Neuron (in vitro differentiated cells): ENCODE measurements around the gene ELN.

Experiments used
- H2AFZ ChIP-seq: one replicate; pipeline ENCODE4 v1.6.1; 2013; ENCODE audit warnings: low read depth, mild to moderate bottlenecking, inconsistent platforms, low read length, moderate library complexity
- H3K27me3 ChIP-seq: one replicate; pipeline ENCODE4 v1.6.1; 2013; ENCODE audit warnings: low read length; ENCODE audit not compliant: insufficient read depth
- H3K36me3 ChIP-seq: one replicate; pipeline ENCODE4 v1.6.1; 2013; ENCODE audit warnings: low read length; ENCODE audit not compliant: insufficient read depth
- H3K4me1 ChIP-seq: one replicate; pipeline ENCODE4 v1.6.1; 2013; ENCODE audit warnings: low read length; ENCODE audit not compliant: insufficient read depth
- H3K4me3 ChIP-seq: 2 replicates; pipeline ENCODE4 v1.5.1; 2013; ENCODE audit warnings: mild to moderate bottlenecking, low read length, moderate library complexity
- H3K9me3 ChIP-seq: one replicate; pipeline ENCODE4 v1.6.1; 2013; ENCODE audit warnings: low read length

ELN gene

DNA sequence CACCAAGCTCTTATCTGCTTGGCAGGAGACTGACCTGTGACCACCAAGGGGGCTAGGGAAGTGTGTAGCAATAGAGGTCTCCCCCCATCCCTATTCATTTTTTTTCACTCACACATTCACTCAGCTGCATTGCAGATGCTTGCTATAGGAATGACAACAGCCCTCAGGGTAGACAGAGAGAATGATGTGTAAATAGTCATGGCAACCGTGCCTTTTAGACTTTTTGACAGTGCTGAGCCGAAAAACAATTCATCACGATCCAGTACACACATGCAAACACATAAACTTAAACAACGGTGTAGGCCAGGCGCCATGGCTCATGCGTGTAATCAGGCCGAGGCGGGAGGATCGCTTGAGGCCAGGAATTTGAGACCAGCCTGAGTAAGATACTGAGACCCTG, 7.6 kb upstream of the ELN start:
- H3K27me3 ChIP-seq: peaks cover 25% of the 10 kb centered on the region
- H3K4me1 ChIP-seq: no peaks in the 10 kb centered on the region
- no peak overlapping the region for H2AFZ ChIP-seq
- no peaks in the 10 kb centered on the region for H3K9me3 ChIP-seq
- no peaks in the 10 kb centered on the region for H3K36me3 ChIP-seq
- H3K4me3 ChIP-seq: no peak overlapping the region

DNA sequence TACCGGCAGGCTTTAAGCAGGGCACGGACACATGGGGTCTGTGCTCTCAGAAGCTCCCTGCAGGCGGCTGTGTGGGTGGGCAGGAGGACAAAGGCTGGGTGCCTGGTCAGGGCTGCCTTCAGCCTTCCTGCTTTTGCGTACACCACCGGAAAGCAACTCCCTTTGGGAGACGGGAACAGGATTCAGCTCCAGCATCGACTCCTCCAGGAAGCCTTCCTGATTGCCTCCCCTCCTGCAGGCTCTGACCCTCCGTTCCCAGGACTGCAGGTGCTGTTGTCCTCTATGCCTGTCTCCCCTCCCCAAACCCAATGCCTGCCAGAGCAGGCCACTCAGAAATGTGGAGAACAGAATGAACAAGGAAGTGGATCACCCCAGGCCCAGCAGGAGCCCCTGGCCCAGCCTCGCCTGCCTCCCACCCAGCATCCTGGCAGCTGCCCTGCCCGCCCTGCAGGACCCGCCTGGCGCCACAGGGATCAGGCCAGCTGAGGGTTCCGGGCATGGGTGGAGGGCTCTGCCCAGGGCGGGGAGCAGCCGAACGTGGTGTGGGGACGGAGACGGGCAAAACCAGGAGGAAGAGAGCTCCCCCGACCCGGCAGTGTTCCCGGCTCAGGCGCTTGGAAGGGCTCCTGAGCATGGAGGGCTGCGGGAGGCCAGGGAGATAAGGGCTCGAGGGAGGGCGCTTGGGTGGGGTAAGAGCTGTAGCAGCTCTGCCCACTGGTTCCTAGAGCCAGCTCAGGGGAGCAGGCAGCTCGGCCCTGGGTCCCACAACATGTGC, 6.2 kb upstream of the ELN start:
- Histone ChIP-seq H2AFZ (no peak overlapping the region), H3K36me3 (no peaks in the 10 kb centered on the region), H3K27me3 (peaks cover 29% of the 10 kb centered on the region), H3K4me3 (no peak overlapping the region), H3K4me1 (no peaks in the 10 kb centered on the region), H3K9me3 (no peaks in the 10 kb centered on the region)

DNA sequence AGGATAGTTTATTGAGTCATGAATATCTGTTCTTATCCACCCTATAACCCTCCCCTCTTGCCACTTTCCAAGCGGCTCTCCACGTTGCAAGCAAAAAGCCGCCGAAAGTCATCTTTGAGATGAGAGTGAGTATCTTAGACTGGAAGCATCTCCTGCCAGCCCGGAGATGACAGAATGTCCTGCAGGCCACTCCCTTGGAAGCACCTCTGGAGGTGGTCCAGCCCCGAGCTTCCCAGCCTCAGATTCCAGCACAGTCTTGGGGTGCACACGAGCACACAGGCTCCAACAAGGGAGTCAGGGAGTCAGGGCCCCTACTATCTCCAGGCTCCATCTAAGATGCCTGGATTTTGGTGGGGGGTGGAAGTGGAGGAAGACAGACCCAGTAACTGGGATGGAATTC, 5.5 kb upstream of the ELN start:
- no peaks in the 10 kb centered on the region for H3K36me3 ChIP-seq
- no peak overlapping the region for H2AFZ ChIP-seq
- peaks cover 6% of the 10 kb centered on the region for H3K4me1 ChIP-seq
- H3K27me3 ChIP-seq: peaks cover 29% of the 10 kb centered on the region
- H3K4me3 ChIP-seq: no peak overlapping the region
- no peaks in the 10 kb centered on the region for H3K9me3 ChIP-seq

DNA sequence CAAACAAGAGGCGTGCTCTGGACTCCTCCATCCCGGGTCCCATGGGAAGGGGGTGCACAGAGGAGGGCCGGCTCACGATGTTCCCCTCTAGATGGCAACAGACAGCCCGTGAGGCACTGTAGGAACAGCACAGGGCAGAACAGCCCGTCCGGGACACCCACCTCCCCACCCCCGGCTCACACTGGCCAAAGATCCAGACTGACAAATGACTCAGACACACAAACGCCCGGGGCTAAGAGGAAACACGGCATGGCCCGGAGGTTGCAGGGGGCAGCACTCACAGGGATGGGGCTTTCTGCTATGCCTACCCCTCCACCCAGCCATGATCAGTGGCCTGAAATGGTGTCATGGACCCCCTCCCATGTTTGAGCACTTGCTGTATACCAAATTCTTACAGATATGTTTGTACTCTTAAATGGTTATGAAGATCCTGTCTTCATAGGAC, 4.9 kb upstream of the ELN start:
- H3K9me3 ChIP-seq: no peaks in the 10 kb centered on the region
- no peaks in the 10 kb centered on the region for H3K36me3 ChIP-seq
- peaks cover 29% of the 10 kb centered on the region for H3K27me3 ChIP-seq
- no peak overlapping the region for H3K4me3 ChIP-seq
- no peak overlapping the region for H2AFZ ChIP-seq
- H3K4me1 ChIP-seq: peaks cover 9% of the 10 kb centered on the region

DNA sequence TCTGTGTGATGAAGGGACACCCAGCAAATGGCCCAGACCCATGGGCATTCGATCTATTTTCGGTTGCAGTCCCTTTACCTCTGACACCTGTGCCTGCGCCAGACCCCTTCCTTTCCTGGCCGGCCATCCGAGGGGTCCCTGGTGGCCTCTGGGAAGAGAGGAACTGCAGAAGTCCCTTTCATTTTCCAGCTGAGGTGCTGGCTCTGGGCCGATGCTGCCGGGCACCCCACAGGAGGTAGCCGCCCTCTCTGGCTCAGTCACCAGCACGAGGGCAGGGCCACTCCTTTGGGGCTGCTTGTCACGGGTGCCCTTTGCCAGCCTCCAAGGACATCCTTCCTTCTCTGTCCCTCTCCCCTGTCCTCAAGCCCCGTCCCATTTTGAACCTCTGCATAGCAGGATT, 4.2 kb upstream of the ELN start:
- H3K9me3 ChIP-seq: no peaks in the 10 kb centered on the region
- H2AFZ ChIP-seq: no peak overlapping the region
- peaks cover 9% of the 10 kb centered on the region for H3K4me1 ChIP-seq
- no peak overlapping the region for H3K4me3 ChIP-seq
- H3K27me3 ChIP-seq: peaks cover 33% of the 10 kb centered on the region
- no peaks in the 10 kb centered on the region for H3K36me3 ChIP-seq

DNA sequence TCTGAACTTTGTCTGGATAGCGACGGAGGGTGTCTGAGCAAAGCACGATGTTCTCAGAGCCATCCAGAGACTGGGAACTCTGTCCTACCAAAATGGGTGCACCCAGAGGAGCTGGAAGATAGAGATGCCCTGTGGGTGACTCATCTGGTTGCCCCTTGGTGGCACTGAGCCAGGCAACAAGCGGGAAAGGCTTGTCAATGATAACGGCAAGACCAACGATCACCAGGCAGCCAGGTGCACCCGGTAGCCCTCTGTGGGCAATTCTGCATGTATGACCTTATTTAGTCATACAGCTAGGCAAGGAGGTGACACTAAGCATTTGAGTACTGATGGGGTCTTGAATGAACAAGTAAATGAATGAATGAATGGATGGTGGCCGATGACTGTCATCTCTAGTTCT, 2.8 kb upstream of the ELN start:
- no peaks in the 10 kb centered on the region for H3K36me3 ChIP-seq
- H3K27me3 ChIP-seq: peaks cover 43% of the 10 kb centered on the region
- peaks cover 17% of the 10 kb centered on the region for H3K4me1 ChIP-seq
- no peaks in the 10 kb centered on the region for H3K9me3 ChIP-seq
- H3K4me3 ChIP-seq: no peak overlapping the region
- H2AFZ ChIP-seq: no peak overlapping the region

DNA sequence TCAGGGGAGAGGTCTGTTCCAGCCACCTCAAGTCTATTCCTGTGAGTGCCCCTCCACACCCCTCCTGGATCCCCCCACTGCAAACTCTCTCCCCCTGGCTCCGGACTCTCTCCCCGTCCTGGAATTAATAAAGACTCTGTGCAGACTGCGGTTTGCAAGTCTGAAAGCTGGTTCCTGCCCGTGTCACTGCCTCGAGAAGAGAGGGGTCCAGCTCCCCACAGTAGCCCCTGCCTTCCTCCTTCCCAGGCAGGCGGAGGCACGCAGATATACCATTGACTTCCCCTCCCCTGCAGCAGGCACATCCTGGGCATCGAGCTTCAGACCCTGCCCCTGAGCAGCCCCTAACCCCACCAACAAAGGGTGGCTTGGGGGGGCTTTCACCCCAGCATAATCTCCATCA, 2.2 kb upstream of the ELN start:
- no peaks in the 10 kb centered on the region for H3K9me3 ChIP-seq
- peaks cover 17% of the 10 kb centered on the region for H3K4me1 ChIP-seq
- peaks cover 45% of the 10 kb centered on the region for H3K27me3 ChIP-seq

DNA sequence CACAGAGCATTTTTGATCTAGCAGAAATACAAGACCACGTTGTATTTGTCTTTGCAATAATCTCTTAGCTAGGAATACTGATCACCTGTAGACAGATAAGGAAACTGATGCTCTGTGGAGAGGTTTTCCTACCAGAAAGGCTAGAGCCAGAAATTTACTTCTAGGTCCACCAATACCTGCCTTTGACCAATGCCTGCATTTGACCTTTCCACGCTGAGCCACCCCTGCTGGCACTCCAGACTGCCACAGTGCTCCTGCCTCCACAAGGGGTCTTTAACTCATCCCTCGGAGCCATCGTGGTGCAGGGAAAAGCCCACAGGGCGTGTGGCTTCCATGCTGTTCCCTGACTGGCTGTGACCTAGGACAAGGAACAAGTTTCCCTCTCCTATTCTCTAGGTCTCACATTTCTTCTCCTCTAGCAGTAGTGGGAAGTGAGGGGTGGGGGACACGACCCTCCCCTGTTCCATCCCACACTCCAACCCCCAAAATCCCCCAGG, 1.5 kb upstream of the ELN start:
- Histone ChIP-seq H3K4me3 (no peak overlapping the region), H3K36me3 (no peaks in the 10 kb centered on the region), H3K9me3 (no peaks in the 10 kb centered on the region), H2AFZ (no peak overlapping the region), H3K27me3 (peaks cover 44% of the 10 kb centered on the region), H3K4me1 (peaks cover 17% of the 10 kb centered on the region)

More for the DNA sequence above, 2.2 kb upstream of the ELN start:
- H3K36me3 ChIP-seq: no peaks in the 10 kb centered on the region
- H3K4me3 ChIP-seq: no peak overlapping the region
- H2AFZ ChIP-seq: no peak overlapping the region

DNA sequence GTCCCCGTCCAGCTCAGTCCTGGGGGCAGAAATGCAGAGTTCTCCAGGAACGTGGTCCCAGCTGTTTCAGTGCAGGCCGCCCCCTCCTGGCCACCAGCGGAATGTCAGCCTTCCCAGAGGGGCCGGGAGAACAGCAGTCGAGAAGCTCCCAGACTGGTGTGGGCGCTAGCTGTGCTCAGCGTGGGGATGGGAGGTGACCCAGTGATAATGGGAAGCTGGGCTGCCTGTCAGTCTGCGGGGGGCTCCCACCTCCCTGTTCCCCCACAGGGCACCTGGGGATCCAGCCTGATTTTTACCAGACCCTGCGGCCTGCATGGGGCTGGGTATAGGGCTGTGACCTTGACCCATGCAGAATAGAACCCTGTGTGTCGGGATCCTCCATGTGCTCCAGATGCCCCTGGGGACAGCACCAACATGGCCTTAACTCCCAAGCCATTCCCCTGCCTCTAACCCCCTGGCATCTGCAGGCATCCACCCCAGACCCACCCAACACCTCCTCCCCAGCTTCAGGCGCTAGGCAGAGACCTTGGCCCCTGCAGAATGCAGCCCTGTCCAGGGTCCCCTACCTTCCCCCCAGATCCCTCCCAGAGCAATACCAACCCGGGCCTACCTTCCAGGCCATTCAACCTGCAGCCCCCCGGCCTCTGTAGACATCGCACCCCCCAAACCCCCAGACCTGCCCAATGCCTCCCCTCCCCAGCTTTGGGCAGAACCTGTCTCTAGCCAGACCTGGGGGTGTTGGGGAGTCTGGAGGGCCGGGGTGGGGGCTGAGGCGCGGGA, 880 bp upstream of the ELN start:
- H3K27me3 ChIP-seq: peaks cover 44% of the 10 kb centered on the region

DNA sequence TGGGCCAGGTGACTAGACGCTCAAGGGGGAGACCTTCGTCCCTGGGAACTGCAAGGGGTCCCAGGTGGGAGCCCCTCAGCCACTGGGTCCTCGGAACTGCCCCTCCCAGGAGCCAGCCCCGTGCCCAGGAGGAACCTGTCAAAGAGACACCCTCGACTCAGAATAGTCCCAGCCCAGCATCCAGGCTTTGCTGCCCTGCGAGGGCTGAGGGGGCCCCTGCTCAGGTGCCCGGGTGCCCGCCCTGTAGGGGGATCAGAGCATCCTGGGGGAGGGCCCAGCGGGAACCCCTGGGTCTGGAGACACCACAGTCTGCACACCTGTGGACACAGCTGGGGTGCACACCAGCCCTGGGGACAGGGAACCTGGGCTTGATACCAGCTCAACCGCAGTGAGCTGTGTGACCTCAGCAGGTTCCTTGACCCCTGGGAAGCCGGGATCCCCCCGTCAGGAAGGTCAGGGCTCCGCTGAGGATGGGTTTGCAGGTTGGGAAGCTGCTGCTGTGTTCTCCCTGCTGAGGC, 407 bp downstream of the ELN start:
- peaks cover 20% of the 10 kb centered on the region for H3K4me1 ChIP-seq
- no peaks in the 10 kb centered on the region for H3K9me3 ChIP-seq
- H3K36me3 ChIP-seq: no peaks in the 10 kb centered on the region
- H3K27me3 ChIP-seq: peaks cover 38% of the 10 kb centered on the region
- no peak overlapping the region for H3K4me3 ChIP-seq
- H2AFZ ChIP-seq: no peak overlapping the region

More for the DNA sequence above, 880 bp upstream of the ELN start:
- Histone ChIP-seq H3K36me3 (no peaks in the 10 kb centered on the region), H3K4me3 (no peak overlapping the region), H3K9me3 (no peaks in the 10 kb centered on the region), H3K4me1 (peaks cover 17% of the 10 kb centered on the region), H2AFZ (no peak overlapping the region)

DNA sequence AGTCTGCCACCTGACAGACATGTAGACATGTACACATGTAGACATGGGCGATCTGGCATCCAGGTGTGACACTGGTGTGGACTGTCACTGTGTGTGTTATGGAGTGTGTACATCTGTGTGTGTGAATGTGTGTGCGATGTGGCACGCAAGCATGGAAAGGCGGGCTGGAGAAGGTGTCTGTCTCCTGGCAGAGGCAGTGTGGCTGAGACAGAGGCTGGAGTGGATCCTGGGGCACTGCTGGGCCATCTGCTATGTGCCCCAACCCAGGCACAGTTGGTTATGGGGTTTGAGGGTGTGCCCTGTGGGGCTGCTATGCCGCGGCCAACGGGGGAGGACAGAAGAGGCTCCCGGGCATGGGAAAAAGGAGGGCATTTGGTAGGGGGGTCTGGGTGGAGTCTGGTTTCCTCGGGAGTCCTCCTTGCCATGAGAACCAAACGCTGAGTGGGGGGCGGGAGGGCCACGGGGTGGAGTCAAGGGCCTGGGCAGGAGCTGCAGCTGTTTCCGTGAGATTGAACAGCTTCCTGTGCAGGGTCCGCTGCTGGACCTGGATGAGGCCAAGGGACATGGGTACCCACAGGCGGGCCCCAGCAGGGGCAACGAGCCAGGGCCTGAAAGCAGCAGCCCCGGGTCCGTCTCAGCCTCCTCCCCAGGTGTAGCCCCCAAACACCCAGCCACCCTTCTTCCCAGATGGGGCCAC, 1.3 kb downstream of the ELN start:
- Histone ChIP-seq H3K9me3 (no peaks in the 10 kb centered on the region), H3K4me1 (peaks cover 28% of the 10 kb centered on the region), H3K36me3 (no peaks in the 10 kb centered on the region), H3K4me3 (no peak overlapping the region), H2AFZ (no peak overlapping the region), H3K27me3 (peaks cover 36% of the 10 kb centered on the region)

DNA sequence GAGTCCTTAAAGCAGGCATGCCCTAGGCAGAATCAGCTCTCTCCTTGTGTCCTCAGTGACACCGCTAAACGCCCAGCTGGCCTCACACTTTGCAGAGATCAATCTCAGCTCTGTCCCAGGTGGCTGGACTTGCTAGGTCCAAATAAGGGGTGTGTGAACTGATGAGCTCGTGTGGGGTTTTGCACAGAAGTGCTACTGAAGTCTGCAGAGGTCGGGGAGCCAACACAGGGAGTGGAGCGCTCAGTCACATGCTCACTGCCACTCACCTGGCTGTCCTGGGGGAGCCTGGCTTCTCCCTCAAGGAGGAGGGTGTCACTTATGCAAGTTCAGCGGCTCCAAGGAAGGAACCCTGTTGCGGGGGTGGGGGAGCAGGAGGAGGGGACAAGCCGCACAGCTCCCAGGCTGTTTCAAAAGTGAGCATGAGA, 2.0 kb downstream of the ELN start:
- H2AFZ ChIP-seq: no peak overlapping the region
- H3K27me3 ChIP-seq: peaks cover 35% of the 10 kb centered on the region
- peaks cover 29% of the 10 kb centered on the region for H3K4me1 ChIP-seq
- H3K36me3 ChIP-seq: no peaks in the 10 kb centered on the region
- no peaks in the 10 kb centered on the region for H3K9me3 ChIP-seq
- no peak overlapping the region for H3K4me3 ChIP-seq

DNA sequence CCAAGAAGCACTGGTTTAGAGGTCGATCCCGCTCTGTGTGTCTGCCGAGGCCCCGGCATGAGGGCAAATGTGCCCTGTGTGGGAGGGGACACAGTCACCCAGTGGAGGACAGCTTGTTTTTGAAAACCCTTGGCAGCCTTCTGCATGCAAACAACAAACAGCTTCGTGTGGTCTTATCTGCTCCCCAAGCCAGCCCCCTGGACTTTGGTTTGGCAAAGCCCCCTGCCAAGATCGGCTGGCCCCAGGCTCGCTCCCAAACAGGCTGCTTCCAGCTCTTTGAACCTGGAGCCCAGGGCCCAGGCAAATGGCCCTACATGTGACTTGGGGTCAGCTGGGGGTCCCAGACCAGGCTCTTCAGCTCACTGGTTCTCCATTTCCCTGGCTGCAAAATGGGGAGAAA, 2.9 kb downstream of the ELN start:
- Histone ChIP-seq H2AFZ (no peak overlapping the region), H3K27me3 (peaks cover 31% of the 10 kb centered on the region), H3K4me1 (peaks cover 29% of the 10 kb centered on the region), H3K9me3 (no peaks in the 10 kb centered on the region), H3K36me3 (no peaks in the 10 kb centered on the region), H3K4me3 (no peak overlapping the region)
